ENCODE results near the gene MAP4K4. TPM values are rescaled to one million over a fixed set of nuclear protein-coding genes. Genes with fewer than 3 reads are reported as not detected.
A peak's percentile ranks its signal among the peaks of the same experiment; 100 is the strongest.

The MAP4K4 gene
- total and polyA plus RNA-seq, 7 experiments from 2014 or later, result 13.6 to 138 (median 121) TPM

GRCh38 chr2:101704816-101705578, 7.5 kb downstream of the MAP4K4 start:
- no peak for DNase-seq
- peaks cover 0 to 2% (median 0%) of the 10 kb centered on the region in 11 donors for H3K9me3 Mint-ChIP-seq
- peak overlapping the region; percentile 69 for H3K27ac ChIP-seq (ENCODE audit: low read depth, low read length)
- H3K27ac Mint-ChIP-seq, result peak overlapping the region in 5 of 9 donors; percentile 88 to 96 (median 91)
- H3K4me3 ChIP-seq (ENCODE audit: low read length), result peak overlapping the region; percentile 14
- peaks cover 0 to 36% (median 0%) of the 10 kb centered on the region in 5 donors for H3K36me3 Mint-ChIP-seq
- ChIA-PET POLR2A (interaction anchor here (0.6 to 4.1 kb wide), 12 partner anchors 8 to 218 kb away, joined by 3 to 34 read pairs (median 4); partner anchors contain the start of gene MAP4K4), CTCF (interaction anchor here (0.8 to 2.7 kb wide), 6 partner anchors 13 to 125 kb away, joined by 3 to 12 read pairs (median 3); no protein-coding TSS in a partner anchor)
- no peaks in the 10 kb centered on the region for H3K27me3 Mint-ChIP-seq
- H3K36me3 ChIP-seq (ENCODE audit: control insufficient read depth in 2 of 3, insufficient read depth in 3 of 3, low read length in 3 of 3), result no peaks in the 10 kb centered on the region
- no peaks in the 10 kb centered on the region for H3K9me3 ChIP-seq (ENCODE audit: control insufficient read depth in 2 of 3, low read length in 3 of 3)
- H3K4me3 Mint-ChIP-seq, result peak overlapping the region in 8 of 10 donors; percentile 63 to 88 (median 86)
- H3K4me1 ChIP-seq (ENCODE audit: control insufficient read depth in 2 of 2, insufficient read depth in 2 of 2, low read length in 2 of 2), result peaks cover 75% of the 10 kb centered on the region in 2 donors
- no peak for ATAC-seq
- H3K4me1 Mint-ChIP-seq, result peaks cover 0 to 92% (median 56%) of the 10 kb centered on the region in 7 donors
- no peaks in the 10 kb centered on the region for H3K27me3 ChIP-seq (ENCODE audit: control insufficient read depth in 2 of 2, insufficient read depth in 2 of 2, low read length in 2 of 2)
- intact Hi-C loops (cut with micrococcal nuclease), result loop anchor here in 1 of 2 donors (2.0 to 10.0 kb wide), 3 partner anchors 64 to 550 kb away; no protein-coding TSS in a partner anchor

DNA sequence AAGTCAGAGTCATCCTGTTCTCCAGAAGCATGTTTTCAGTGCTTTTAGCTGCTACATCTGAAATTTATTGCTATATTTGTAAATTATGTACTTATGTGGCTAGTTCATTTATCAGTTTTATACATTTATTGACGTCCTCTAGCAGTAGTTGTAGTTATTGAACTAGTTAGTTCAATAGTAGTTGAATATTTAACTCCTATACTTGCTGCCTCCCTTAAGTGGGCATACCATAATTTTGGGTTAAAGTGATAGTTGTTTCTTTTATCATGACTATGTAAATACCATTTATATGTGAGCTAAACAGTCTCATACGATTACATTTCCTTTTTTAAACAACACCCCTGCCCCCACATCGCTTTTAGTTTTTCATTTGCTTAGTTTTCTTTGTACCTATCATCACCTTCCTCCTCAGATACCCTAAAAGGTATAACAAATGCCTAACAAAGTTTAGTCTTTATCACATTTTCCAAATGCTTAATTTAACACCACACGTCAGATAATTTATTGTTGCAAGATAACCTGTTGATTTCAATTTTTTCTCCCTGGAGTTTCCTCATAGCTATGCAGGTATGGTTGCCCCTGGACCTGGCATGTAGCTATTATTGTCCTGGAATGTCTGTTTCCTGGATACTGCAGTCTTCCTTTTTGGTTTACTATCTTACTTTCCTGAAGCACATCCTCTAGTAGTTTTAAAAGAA, 8.8 kb downstream of the MAP4K4 start:
- H3K9me3 ChIP-seq (ENCODE audit: control insufficient read depth in 2 of 3, low read length in 3 of 3), result no peaks in the 10 kb centered on the region
- POLR2A ChIA-PET, result interaction anchor here (1.0 to 4.1 kb wide), 7 partner anchors 9 to 220 kb away, joined by 3 to 34 read pairs (median 5); partner anchors contain the start of gene MAP4K4
- Mint-ChIP-seq H3K27ac (peak overlapping the region in 5 of 9 donors; percentile 70 to 96 (median 92)), H3K4me1 (peaks cover 1 to 97% (median 60%) of the 10 kb centered on the region in 7 donors), H3K4me3 (peak overlapping the region in 9 of 10 donors; percentile 53 to 87 (median 77)), H3K27me3 (no peaks in the 10 kb centered on the region), H3K9me3 (peaks cover 0 to 2% (median 0%) of the 10 kb centered on the region in 11 donors), H3K36me3 (peaks cover 0 to 34% (median 0%) of the 10 kb centered on the region in 5 donors)
- H3K4me1 ChIP-seq (ENCODE audit: control insufficient read depth in 2 of 2, insufficient read depth in 2 of 2, low read length in 2 of 2), result peaks cover 75 to 83% of the 10 kb centered on the region in 2 donors
- intact Hi-C loops (cut with micrococcal nuclease), result loop anchor here (1.0 to 10.0 kb wide), 4 partner anchors 8 to 549 kb away; no protein-coding TSS in a partner anchor
- H3K36me3 ChIP-seq (ENCODE audit: control insufficient read depth in 2 of 3, insufficient read depth in 3 of 3, low read length in 3 of 3), result no peaks in the 10 kb centered on the region
- ATAC-seq (no peak), DNase-seq (no peak)
- H3K27me3 ChIP-seq (ENCODE audit: control insufficient read depth in 2 of 2, insufficient read depth in 2 of 2, low read length in 2 of 2), result no peaks in the 10 kb centered on the region
- CTCF ChIA-PET, result interaction anchor here (0.8 to 2.7 kb wide), 2 partner anchors 12 to 125 kb away, joined by 3 to 12 read pairs; no protein-coding TSS in a partner anchor
- H3K27ac ChIP-seq (ENCODE audit: low read depth, low read length), result peak overlapping the region; percentile 69
- peak overlapping the region; percentile 37 for H3K4me3 ChIP-seq (ENCODE audit: low read length)

DNA sequence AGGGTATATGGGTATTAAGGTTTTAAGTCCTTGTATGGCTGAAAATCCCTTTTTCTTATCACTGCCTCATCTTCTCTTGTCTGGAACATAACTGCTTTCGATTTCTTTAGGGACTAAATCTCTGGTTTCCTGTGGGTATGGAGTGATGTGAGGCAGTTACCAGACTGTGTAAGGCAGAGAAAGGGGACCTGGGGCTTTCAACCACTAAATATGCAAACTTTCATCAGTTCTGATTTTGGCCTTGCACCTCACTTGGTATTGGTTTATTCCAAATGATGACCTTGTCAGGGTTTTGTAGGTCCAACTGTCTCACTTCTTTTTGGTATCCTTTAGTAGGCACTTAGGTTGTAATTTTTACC, 9.3 kb downstream of the MAP4K4 start:
- no peaks in the 10 kb centered on the region for H3K36me3 ChIP-seq (ENCODE audit: control insufficient read depth in 2 of 3, insufficient read depth in 3 of 3, low read length in 3 of 3)
- no peaks in the 10 kb centered on the region for H3K9me3 ChIP-seq (ENCODE audit: control insufficient read depth in 2 of 3, low read length in 3 of 3)
- no peaks in the 10 kb centered on the region for H3K27me3 ChIP-seq (ENCODE audit: control insufficient read depth in 2 of 2, insufficient read depth in 2 of 2, low read length in 2 of 2)
- peaks cover 6 to 97% (median 64%) of the 10 kb centered on the region in 7 donors for H3K4me1 Mint-ChIP-seq
- intact Hi-C loops (cut with micrococcal nuclease), result loop anchor here (1.0 to 10.0 kb wide), 4 partner anchors 8 to 548 kb away; no protein-coding TSS in a partner anchor
- peak overlapping the region in 9 of 10 donors; percentile 53 to 87 (median 77) for H3K4me3 Mint-ChIP-seq
- peak overlapping the region; percentile 37 for H3K4me3 ChIP-seq (ENCODE audit: low read length)
- no peaks in the 10 kb centered on the region for H3K27me3 Mint-ChIP-seq
- H3K4me1 ChIP-seq (ENCODE audit: control insufficient read depth in 2 of 2, insufficient read depth in 2 of 2, low read length in 2 of 2), result peaks cover 80 to 85% of the 10 kb centered on the region in 2 donors
- peak overlapping the region in 5 of 9 donors; percentile 70 to 96 (median 92) for H3K27ac Mint-ChIP-seq
- DNase-seq (peak in 6 of 9 donors; percentile 59 to 75 (median 62)), ATAC-seq (peak; percentile 80)
- H3K9me3 Mint-ChIP-seq, result peaks cover 0 to 2% (median 0%) of the 10 kb centered on the region in 11 donors
- H3K36me3 Mint-ChIP-seq, result peaks cover 0 to 32% (median 0%) of the 10 kb centered on the region in 5 donors
- ChIA-PET POLR2A (interaction anchor here (1.0 to 4.1 kb wide), 6 partner anchors 10 to 220 kb away, joined by 3 to 34 read pairs (median 4); partner anchors contain the start of gene MAP4K4), CTCF (interaction anchor here (0.8 to 2.7 kb wide), 2 partner anchors 11 to 124 kb away, joined by 3 to 12 read pairs; no protein-coding TSS in a partner anchor)
- H3K27ac ChIP-seq (ENCODE audit: low read depth, low read length), result peak overlapping the region; percentile 69

DNA sequence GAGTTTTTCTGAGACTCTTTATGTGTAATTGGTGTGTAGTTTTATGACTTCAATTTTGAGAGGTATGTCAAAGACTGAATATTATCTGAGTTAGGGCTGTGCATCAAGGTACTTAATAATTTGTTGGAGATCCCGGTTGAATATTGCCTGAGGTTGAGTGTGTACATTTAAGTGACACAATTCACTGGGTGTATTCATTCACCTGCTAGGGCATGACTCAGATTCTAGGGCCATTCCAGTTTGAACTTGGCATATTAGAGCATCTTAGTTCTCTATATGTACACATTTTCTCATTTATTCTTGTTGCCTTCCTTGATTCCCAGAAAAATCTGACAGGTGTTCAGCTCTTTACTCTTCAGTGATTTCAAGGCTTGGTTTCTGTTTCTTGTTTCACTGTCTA, 12.5 kb downstream of the MAP4K4 start:
- Histone ChIP-seq H3K36me3 (ENCODE audit: control insufficient read depth in 2 of 3, insufficient read depth in 3 of 3, low read length in 3 of 3) (no peaks in the 10 kb centered on the region), H3K9me3 (ENCODE audit: control insufficient read depth in 2 of 3, low read length in 3 of 3) (no peaks in the 10 kb centered on the region), H3K4me3 (ENCODE audit: low read length) (no peak overlapping the region), H3K4me1 (ENCODE audit: control insufficient read depth in 2 of 2, insufficient read depth in 2 of 2, low read length in 2 of 2) (peaks cover 66 to 72% of the 10 kb centered on the region in 2 donors), H3K27ac (ENCODE audit: low read depth, low read length) (peak overlapping the region; percentile 69), H3K27me3 (ENCODE audit: control insufficient read depth in 2 of 2, insufficient read depth in 2 of 2, low read length in 2 of 2) (no peaks in the 10 kb centered on the region)
- no peak for ATAC-seq
- peak overlapping the region in 7 of 9 donors; percentile 11 to 95 (median 78) for H3K27ac Mint-ChIP-seq
- H3K4me1 Mint-ChIP-seq, result peaks cover 30 to 86% (median 62%) of the 10 kb centered on the region in 7 donors
- H3K27me3 Mint-ChIP-seq, result no peaks in the 10 kb centered on the region
- peak overlapping the region in 7 of 10 donors; percentile 14 to 73 (median 63) for H3K4me3 Mint-ChIP-seq
- intact Hi-C loops (cut with micrococcal nuclease), result loop anchor here (1.0 to 10.0 kb wide), 2 partner anchors 9 to 455 kb away; partner anchors contain the start of gene CNOT11 (in 1 of the 2)
- H3K36me3 Mint-ChIP-seq, result peaks cover 0 to 16% (median 3%) of the 10 kb centered on the region in 5 donors
- ChIA-PET POLR2A (interaction anchor here (0.6 to 3.2 kb wide), 9 partner anchors 9 to 173 kb away, joined by 3 to 16 read pairs (median 3); partner anchors contain the start of gene MAP4K4), CTCF (interaction anchor here (0.7 to 1.8 kb wide), 4 partner anchors 16 to 118 kb away, joined by 3 to 8 read pairs (median 4); no protein-coding TSS in a partner anchor)
- no peaks in the 10 kb centered on the region for H3K9me3 Mint-ChIP-seq
- DNase-seq, result no peak

GRCh38 chr2:101710471-101711318, 13.2 kb downstream of the MAP4K4 start:
- DNase-seq (no peak), ATAC-seq (peak; percentile 71)
- H3K4me1 Mint-ChIP-seq, result peaks cover 36 to 86% (median 59%) of the 10 kb centered on the region in 7 donors
- no peaks in the 10 kb centered on the region for H3K27me3 Mint-ChIP-seq
- Histone ChIP-seq H3K9me3 (ENCODE audit: control insufficient read depth in 2 of 3, low read length in 3 of 3) (no peaks in the 10 kb centered on the region), H3K4me3 (ENCODE audit: low read length) (no peak overlapping the region), H3K4me1 (ENCODE audit: control insufficient read depth in 2 of 2, insufficient read depth in 2 of 2, low read length in 2 of 2) (peaks cover 66 to 72% of the 10 kb centered on the region in 2 donors), H3K27ac (ENCODE audit: low read depth, low read length) (peak overlapping the region; percentile 69), H3K36me3 (ENCODE audit: control insufficient read depth in 2 of 3, insufficient read depth in 3 of 3, low read length in 3 of 3) (no peaks in the 10 kb centered on the region), H3K27me3 (ENCODE audit: control insufficient read depth in 2 of 2, insufficient read depth in 2 of 2, low read length in 2 of 2) (no peaks in the 10 kb centered on the region)
- peaks cover 0 to 16% (median 3%) of the 10 kb centered on the region in 5 donors for H3K36me3 Mint-ChIP-seq
- H3K27ac Mint-ChIP-seq, result peak overlapping the region in 7 of 9 donors; percentile 40 to 95 (median 78)
- CTCF ChIA-PET, result interaction anchor here (0.6 to 1.8 kb wide), 5 partner anchors 15 to 119 kb away, joined by 3 to 8 read pairs (median 4); no protein-coding TSS in a partner anchor
- H3K4me3 Mint-ChIP-seq, result peak overlapping the region in 9 of 10 donors; percentile 14 to 73 (median 53)
- POLR2A ChIA-PET, result interaction anchor here (0.6 to 3.2 kb wide), 9 partner anchors 8 to 172 kb away, joined by 3 to 16 read pairs (median 3); partner anchors contain the start of gene MAP4K4
- intact Hi-C loops (cut with micrococcal nuclease), result loop anchor here (1.0 to 10.0 kb wide), 2 partner anchors 9 to 456 kb away; partner anchors contain the start of gene CNOT11 (in 1 of the 2)
- no peaks in the 10 kb centered on the region for H3K9me3 Mint-ChIP-seq
